Upper lobe of right lung (tissue), 1 donor: ENCODE data around the gene TTC7B. TPM values are rescaled to one million over a fixed set of nuclear protein-coding genes. Genes with fewer than 3 reads are reported as not detected.

ENCODE experiments used
- ATAC-seq: fragments of 200-7000 bp; cut with Tn5 transposase; one replicate; pipeline ENCODE4 v1.9.1; 2020; ENCODE audit warnings: mild to moderate bottlenecking, moderate library complexity
- DNase-seq: peaks from one replicate; pipeline ENCODE4 v3.0.0-alpha.2; 2020
- H3K27ac ChIP-seq: fragments of 200-600 bp; one replicate; pipeline ENCODE4 v1.8.0; 2022
- H3K27me3 ChIP-seq: fragments of 200-600 bp; one replicate; pipeline ENCODE4 v1.8.0; 2022; ENCODE audit warnings: mild to moderate bottlenecking
- H3K36me3 ChIP-seq: fragments of 200-600 bp; one replicate; pipeline ENCODE4 v1.8.0; 2022
- H3K4me1 ChIP-seq: fragments of 200-600 bp; one replicate; pipeline ENCODE4 v1.8.0; 2022
- H3K4me3 ChIP-seq: fragments of 200-600 bp; one replicate; pipeline ENCODE4 v1.8.0; 2022; ENCODE audit warnings: mild to moderate bottlenecking
- H3K9me3 ChIP-seq: fragments of 200-600 bp; one replicate; pipeline ENCODE4 v1.8.0; 2022
- CTCF ChIP-seq: fragments of 200-600 bp; IDR thresholded peaks from one replicate; pipeline ENCODE4 v1.8.0; 2022; ENCODE audit warnings: antibody characterized with exemption
- intact Hi-C: fragments of 100-400 bp; cut with DNase I; formaldehyde crosslinking; loops from one replicate; pipeline ENCODE4 v1.11.0; 2022
- total RNA-seq: library from RNA; stranded (reverse); fragmentation: NEBNext Ultra II Directional; extraction: Animal tissue kit (Norgen Biotek cat#: 25700); gene quantifications from one replicate; pipeline ENCODE4 v1.2.1, GENCODE V29; 2021
- donor health status: DM: no; HTN: yes; CAD: no; lungs with severe emphysema.

The TTC7B gene
- total RNA-seq, 1 donor from 2014 or later = 41.5 TPM

- H3K27ac ChIP-seq = no peak overlapping the region
- no peak overlapping the region for H3K4me3 ChIP-seq
- ATAC-seq (no peak), DNase-seq (no peak)
- H3K9me3 ChIP-seq = no peaks in the 10 kb centered on the region
- H3K36me3 ChIP-seq = no peaks in the 10 kb centered on the region
- TF ChIP-seq CTCF = no peak
- intact Hi-C loops = no loop called here
- no peaks in the 10 kb centered on the region for H3K27me3 ChIP-seq
- no peaks in the 10 kb centered on the region for H3K4me1 ChIP-seq
These were observed 35.3 kb upstream of the TTC7B start for GRCh38 chr14:90851327-90852036.

GRCh38 chr14:90850487-90850886, 34.3 kb upstream of the TTC7B start:
- no peak for TF ChIP-seq CTCF
- no peak overlapping the region for H3K27ac ChIP-seq
- no peaks in the 10 kb centered on the region for H3K4me1 ChIP-seq
- H3K27me3 ChIP-seq = no peaks in the 10 kb centered on the region
- H3K9me3 ChIP-seq = no peaks in the 10 kb centered on the region
- intact Hi-C loops = no loop called here
- H3K36me3 ChIP-seq = no peaks in the 10 kb centered on the region
- DNase-seq (no peak), ATAC-seq (peak; percentile 51)
- H3K4me3 ChIP-seq = no peak overlapping the region

- Histone ChIP-seq H3K4me1 (no peaks in the 10 kb centered on the region), H3K27me3 (no peaks in the 10 kb centered on the region), H3K9me3 (no peaks in the 10 kb centered on the region), H3K36me3 (no peaks in the 10 kb centered on the region), H3K4me3 (no peak overlapping the region), H3K27ac (no peak overlapping the region)
- no peak for ATAC-seq
- no peak for DNase-seq
- intact Hi-C loops = no loop called here
- no peak for TF ChIP-seq CTCF
These were observed 33.7 kb upstream of the TTC7B start for GRCh38 chr14:90849787-90850444.

GRCh38 chr14:90848944-90849731, 32.9 kb upstream of the TTC7B start:
- TF ChIP-seq CTCF = no peak
- no peaks in the 10 kb centered on the region for H3K4me1 ChIP-seq
- intact Hi-C loops = no loop called here
- no peaks in the 10 kb centered on the region for H3K36me3 ChIP-seq
- no peak overlapping the region for H3K27ac ChIP-seq
- H3K27me3 ChIP-seq = no peaks in the 10 kb centered on the region
- DNase-seq = no peak
- no peak overlapping the region for H3K4me3 ChIP-seq
- H3K9me3 ChIP-seq = no peaks in the 10 kb centered on the region
- ATAC-seq = no peak

- intact Hi-C loops = no loop called here
- no peaks in the 10 kb centered on the region for H3K36me3 ChIP-seq
- TF ChIP-seq CTCF = no peak
- no peaks in the 10 kb centered on the region for H3K27me3 ChIP-seq
- H3K4me3 ChIP-seq = no peak overlapping the region
- no peaks in the 10 kb centered on the region for H3K9me3 ChIP-seq
- DNase-seq (no peak), ATAC-seq (no peak)
- no peak overlapping the region for H3K27ac ChIP-seq
- H3K4me1 ChIP-seq = no peaks in the 10 kb centered on the region
These were observed 30.3 kb upstream of the TTC7B start for GRCh38 chr14:90846511-90846910.
